Endodermal cell (in vitro differentiated cells): ENCODE measurements around the gene SLC25A22. TPM values are rescaled to one million over a fixed set of nuclear protein-coding genes. Genes with fewer than 3 reads are reported as not detected.

Source experiments
- DNase-seq: peaks from one replicate; pipeline ENCODE4 v3.0.0-alpha.2; 2017
- H3K27ac ChIP-seq: 2 replicates; pipeline ENCODE4 v1.5.1; 2013; ENCODE audit warnings: mild to moderate bottlenecking, low read depth, low read length, moderate library complexity
- H3K27me3 ChIP-seq: 2 replicates; pipeline ENCODE4 v1.6.1; 2013; ENCODE audit warnings: mild to moderate bottlenecking, low read length, moderate library complexity; ENCODE audit not compliant: insufficient read depth, control insufficient read depth, poor library complexity, severe bottlenecking
- H3K36me3 ChIP-seq: 2 replicates; pipeline ENCODE4 v1.7.0; 2013; ENCODE audit warnings: mild to moderate bottlenecking, low read length, moderate library complexity; ENCODE audit not compliant: control insufficient read depth, insufficient read depth
- H3K4me1 ChIP-seq: one replicate; pipeline ENCODE4 v1.7.0; 2013; ENCODE audit warnings: low read length; ENCODE audit not compliant: control insufficient read depth, insufficient read depth
- H3K4me3 ChIP-seq: 2 replicates; pipeline ENCODE4 v1.5.1; 2013; ENCODE audit warnings: mild to moderate bottlenecking, low read length, moderate library complexity
- H3K9ac ChIP-seq: 2 replicates; pipeline ENCODE4 v1.6.1; 2013; ENCODE audit warnings: mild to moderate bottlenecking, low read length, moderate library complexity; ENCODE audit not compliant: poor library complexity, severe bottlenecking; ENCODE audit errors: extremely low read depth
- H3K9me3 ChIP-seq: 2 replicates; pipeline ENCODE4 v1.6.1; 2013; ENCODE audit warnings: mild to moderate bottlenecking, low read length, moderate library complexity; ENCODE audit not compliant: control insufficient read depth
- H3K27ac Mint-ChIP-seq: 2 replicates; pipeline ENCODE4 v1.8.0; 2020; ENCODE audit warnings: mixed read lengths
- H3K27me3 Mint-ChIP-seq: 2 replicates; pipeline ENCODE4 v1.8.0; 2021; ENCODE audit warnings: mild to moderate bottlenecking, mixed read lengths; ENCODE audit not compliant: insufficient read depth
- H3K36me3 Mint-ChIP-seq: 2 replicates; pipeline ENCODE4 v1.8.0; 2020; ENCODE audit warnings: low read depth, mixed read lengths
- H3K4me1 Mint-ChIP-seq: 2 replicates; pipeline ENCODE4 v1.8.0; 2020; ENCODE audit warnings: mixed read lengths
- H3K4me3 Mint-ChIP-seq: 2 replicates; pipeline ENCODE4 v1.8.0; 2020; ENCODE audit warnings: mild to moderate bottlenecking, moderate library complexity, mixed read lengths
- H3K9me3 Mint-ChIP-seq: 2 replicates; pipeline ENCODE4 v1.8.0; 2020; ENCODE audit warnings: mild to moderate bottlenecking, mixed read lengths
- CTCF ChIP-seq: fragments of 200-600 bp; sonication (generic); conservative IDR thresholded peaks from 2 replicates; pipeline ENCODE4 v1.5.0; 2021; ENCODE audit warnings: antibody characterized with exemption, mild to moderate bottlenecking
- WGBS, 2 experiments: methylation state at CpG; one replicate each; pipeline versions ENCODE4 v1.1.5 to v1.1.7; 2013; ENCODE audit warnings: missing lambda C conversion rate in 2 of 2, mixed read lengths in 1 of 2; ENCODE audit not compliant: insufficient coverage in 1 of 2, insufficient read length in 1 of 2; 5-methylcytosine and 5-hydroxymethylcytosine counted together
- total RNA-seq, 2 donors: library from RNA; stranded (reverse); fragmentation: NEBNext Ultra II Directional in 1 of 2; extraction: Animal tissue kit (Norgen Biotek cat#: 25700) in 1 of 2; gene quantifications; 2 replicates in 1 of 2; 3 replicates in 1 of 2; pipeline ENCODE4 v1.2.1, GENCODE V29; 2021

The SLC25A22 gene
- total RNA-seq, 2 donors from 2014 or later, result 46.5 to 56.2 TPM

GRCh38 chr11:813072-813455 lies 15.0 kb upstream of the SLC25A22 start:
- peaks cover 17% of the 10 kb centered on the region for H3K4me1 Mint-ChIP-seq
- no peak overlapping the region for H3K4me3 Mint-ChIP-seq
- Histone ChIP-seq H3K9ac (no peak overlapping the region), H3K9me3 (no peaks in the 10 kb centered on the region), H3K36me3 (peaks cover 31% of the 10 kb centered on the region), H3K27me3 (no peaks in the 10 kb centered on the region), H3K27ac (no peak overlapping the region), H3K4me3 (no peak overlapping the region), H3K4me1 (no peaks in the 10 kb centered on the region)
- 94 to 99% methylated on average over 4 to 6 of the region's 6 CpGs for WGBS, 2 experiments
- TF ChIP-seq CTCF, result no peak
- H3K27ac Mint-ChIP-seq, result peak overlapping the region; percentile 58
- no peaks in the 10 kb centered on the region for H3K27me3 Mint-ChIP-seq
- no peaks in the 10 kb centered on the region for H3K9me3 Mint-ChIP-seq
- peaks cover 31% of the 10 kb centered on the region for H3K36me3 Mint-ChIP-seq
- DNase-seq, result no peak

- WGBS, 2 experiments, result 97 to 100% methylated on average over 1 to 3 of the region's 3 CpGs
- no peak overlapping the region for H3K27ac ChIP-seq
- peaks cover 31% of the 10 kb centered on the region for H3K36me3 Mint-ChIP-seq
- H3K9me3 Mint-ChIP-seq, result no peaks in the 10 kb centered on the region
- H3K4me1 ChIP-seq, result no peaks in the 10 kb centered on the region
- no peak for TF ChIP-seq CTCF
- H3K9me3 ChIP-seq, result no peaks in the 10 kb centered on the region
- H3K27me3 Mint-ChIP-seq, result no peaks in the 10 kb centered on the region
- H3K27me3 ChIP-seq, result no peaks in the 10 kb centered on the region
- H3K36me3 ChIP-seq, result peaks cover 31% of the 10 kb centered on the region
- peaks cover 17% of the 10 kb centered on the region for H3K4me1 Mint-ChIP-seq
- H3K9ac ChIP-seq, result no peak overlapping the region
- H3K4me3 ChIP-seq, result no peak overlapping the region
- H3K27ac Mint-ChIP-seq, result peak overlapping the region; percentile 58
- H3K4me3 Mint-ChIP-seq, result peak overlapping the region; percentile 85
- no peak for DNase-seq
Measured at GRCh38 chr11:812390-812789, 14.3 kb upstream of the SLC25A22 start.

- Histone ChIP-seq H3K36me3 (peaks cover 31% of the 10 kb centered on the region), H3K27ac (no peak overlapping the region), H3K9ac (peak overlapping the region; percentile 94), H3K4me1 (no peaks in the 10 kb centered on the region), H3K4me3 (peak overlapping the region; percentile 89), H3K27me3 (no peaks in the 10 kb centered on the region), H3K9me3 (no peaks in the 10 kb centered on the region)
- H3K36me3 Mint-ChIP-seq, result peaks cover 31% of the 10 kb centered on the region
- peak overlapping the region; percentile 89 for H3K27ac Mint-ChIP-seq
- peak overlapping the region; percentile 85 for H3K4me3 Mint-ChIP-seq
- 92 to 94% methylated on average over 14 of the region's 14 CpGs for WGBS, 2 experiments
- DNase-seq, result no peak
- no peaks in the 10 kb centered on the region for H3K9me3 Mint-ChIP-seq
- H3K27me3 Mint-ChIP-seq, result no peaks in the 10 kb centered on the region
- H3K4me1 Mint-ChIP-seq, result peaks cover 17% of the 10 kb centered on the region
- TF ChIP-seq CTCF, result no peak
Measured at GRCh38 chr11:811446-812245, 13.6 kb upstream of the SLC25A22 start.
